Measurements from ENCODE around the gene LIPC. TPM values are rescaled to one million over a fixed set of nuclear protein-coding genes. Genes with fewer than 3 reads are reported as not detected.

The LIPC gene
- total and polyA plus RNA-seq, 2 experiments from 2014 or later, result not detected

- Histone ChIP-seq H3K27ac (ENCODE audit: low read depth) (no peak overlapping the region), H3K36me3 (ENCODE audit: insufficient read depth) (no peaks in the 10 kb centered on the region), H3K27me3 (ENCODE audit: insufficient read depth) (no peaks in the 10 kb centered on the region), H3K4me2 (no peak overlapping the region), H3K4me1 (ENCODE audit: insufficient read depth) (peaks cover 22% of the 10 kb centered on the region), H2AFZ (no peak overlapping the region), H3K4me3 (no peak overlapping the region), H3K9me2 (ENCODE audit: insufficient read depth) (no peaks in the 10 kb centered on the region), H3F3A (replicated peaks; ENCODE audit: low read depth) (no peaks in the 10 kb centered on the region), H4K20me1 (replicated peaks; ENCODE audit: insufficient read depth) (no peaks in the 10 kb centered on the region), H3K79me2 (replicated peaks; ENCODE audit: insufficient read depth) (no peaks in the 10 kb centered on the region)
- peaks cover 35% of the 10 kb centered on the region for H3K4me1 Mint-ChIP-seq
- no peaks in the 10 kb centered on the region; the same call in 2 of the 3 replicates for H3K9me3 Mint-ChIP-seq
- H3K27me3 Mint-ChIP-seq (ENCODE audit: insufficient read depth, low read depth, poor library complexity), result peaks cover 2% of the 10 kb centered on the region
- ATAC-seq, result no peak
- no peak for DNase-seq (ENCODE audit: low spot score)
- TF ChIP-seq CREB1 (CRISPR knock-in tag; IDR thresholded peaks at IDR 0.05; ENCODE audit: low read depth) (no peak), CTCF (conservative IDR thresholded peaks at IDR 0.05; ENCODE audit: low read depth in 2 of 2) (no peak), EZH2phosphoT487 (IDR thresholded peaks at IDR 0.05; ENCODE audit: unreplicated experiment) (no peak), JUNB (IDR thresholded peaks at IDR 0.05; ENCODE audit: unreplicated experiment) (no peak), REST (IDR thresholded peaks at IDR 0.05; ENCODE audit: unreplicated experiment) (no peak), ZNF331 (CRISPR knock-in tag; IDR thresholded peaks at IDR 0.05; ENCODE audit: low read depth) (no peak), NANOG (IDR thresholded peaks at IDR 0.05; ENCODE audit: borderline replicate concordance) (no peak), POLR2AphosphoS5 (IDR thresholded peaks at IDR 0.05; ENCODE audit: low read depth) (no peak), ZNF114 (CRISPR knock-in tag; IDR thresholded peaks at IDR 0.05) (no peak)
- H3K36me3 Mint-ChIP-seq (ENCODE audit: low read depth), result no peaks in the 10 kb centered on the region
- H3K4me3 Mint-ChIP-seq, result no peak overlapping the region
- no peak overlapping the region for H3K27ac Mint-ChIP-seq
These were observed 6.3 kb downstream of the LIPC start for GRCh38 chr15:58438111-58438510.

GRCh38 chr15:58438956-58439355 is 7.2 kb downstream of the LIPC start:
- ATAC-seq (peak; percentile 60), DNase-seq (ENCODE audit: low spot score) (peak; percentile 69)
- no peak overlapping the region for H2AFZ ChIP-seq
- no peak overlapping the region for H3K27ac ChIP-seq (ENCODE audit: low read depth)
- no peaks in the 10 kb centered on the region; the same call in 2 of the 3 replicates for H3K9me3 Mint-ChIP-seq
- H3K27me3 ChIP-seq (ENCODE audit: insufficient read depth), result no peaks in the 10 kb centered on the region
- peaks cover 2% of the 10 kb centered on the region for H3K27me3 Mint-ChIP-seq (ENCODE audit: insufficient read depth, low read depth, poor library complexity)
- H3K4me3 ChIP-seq, result no peak overlapping the region
- TF ChIP-seq ZNF331 (CRISPR knock-in tag; IDR thresholded peaks at IDR 0.05; ENCODE audit: low read depth) (no peak), ZNF114 (CRISPR knock-in tag; IDR thresholded peaks at IDR 0.05) (no peak), CTCF (conservative IDR thresholded peaks at IDR 0.05; ENCODE audit: low read depth in 2 of 2) (peak; percentile 48 to 62), REST (IDR thresholded peaks at IDR 0.05; ENCODE audit: unreplicated experiment) (no peak)
- no peaks in the 10 kb centered on the region for H3K9me2 ChIP-seq (ENCODE audit: insufficient read depth)
- H3K4me1 ChIP-seq (ENCODE audit: insufficient read depth), result peaks cover 28% of the 10 kb centered on the region
- H3K27ac Mint-ChIP-seq, result 0 out of 2 replicates have a peak overlapping the region, but pooled peaks have one; percentile 44
- H3K36me3 Mint-ChIP-seq (ENCODE audit: low read depth), result no peaks in the 10 kb centered on the region
- H3K4me1 Mint-ChIP-seq, result peaks cover 34% of the 10 kb centered on the region
- H4K20me1 ChIP-seq (replicated peaks; ENCODE audit: insufficient read depth), result no peaks in the 10 kb centered on the region
- no peak overlapping the region for H3K4me3 Mint-ChIP-seq
- H3K79me2 ChIP-seq (replicated peaks; ENCODE audit: insufficient read depth), result no peaks in the 10 kb centered on the region
- no peaks in the 10 kb centered on the region for H3K36me3 ChIP-seq (ENCODE audit: insufficient read depth)
- no peaks in the 10 kb centered on the region for H3F3A ChIP-seq (replicated peaks; ENCODE audit: low read depth)
- H3K4me2 ChIP-seq, result no peak overlapping the region
